ENCODE results near the gene SULT6B1. TPM values are rescaled to one million over a fixed set of nuclear protein-coding genes. Genes with fewer than 3 reads are reported as not detected.

SULT6B1 gene
- total and polyA plus RNA-seq, 2 experiments from 2014 or later = not detected

DNA sequence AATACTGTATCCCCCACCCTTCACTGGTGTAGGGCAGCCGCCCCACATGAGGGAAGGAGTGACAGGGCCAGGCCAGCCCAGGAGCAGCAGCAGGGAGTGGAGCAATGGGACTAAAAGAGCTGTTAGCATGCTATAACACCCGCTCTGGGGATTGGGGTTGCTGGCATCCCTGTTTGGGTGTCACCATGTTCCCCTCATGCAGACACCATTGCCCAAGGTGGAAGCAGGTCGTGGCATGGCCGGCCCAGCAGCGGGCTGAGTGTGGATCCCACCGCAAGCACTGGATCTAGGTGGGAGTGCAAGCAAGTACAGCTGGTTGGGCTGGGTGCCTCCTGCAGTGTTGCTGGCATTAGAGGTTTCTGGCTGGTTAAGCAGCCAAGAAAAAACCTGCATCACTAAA is 3.3 kb upstream of the SULT6B1 start:
- Histone ChIP-seq H3K4me1 (ENCODE audit: low read depth) (no peaks in the 10 kb centered on the region), H3K36me3 (no peaks in the 10 kb centered on the region), H3K9me3 (ENCODE audit: low read depth) (no peaks in the 10 kb centered on the region), H3K27ac (no peak overlapping the region), H3K4me3 (no peak overlapping the region), H3K27me3 (no peaks in the 10 kb centered on the region)
- TF ChIP-seq, protein P1, sequence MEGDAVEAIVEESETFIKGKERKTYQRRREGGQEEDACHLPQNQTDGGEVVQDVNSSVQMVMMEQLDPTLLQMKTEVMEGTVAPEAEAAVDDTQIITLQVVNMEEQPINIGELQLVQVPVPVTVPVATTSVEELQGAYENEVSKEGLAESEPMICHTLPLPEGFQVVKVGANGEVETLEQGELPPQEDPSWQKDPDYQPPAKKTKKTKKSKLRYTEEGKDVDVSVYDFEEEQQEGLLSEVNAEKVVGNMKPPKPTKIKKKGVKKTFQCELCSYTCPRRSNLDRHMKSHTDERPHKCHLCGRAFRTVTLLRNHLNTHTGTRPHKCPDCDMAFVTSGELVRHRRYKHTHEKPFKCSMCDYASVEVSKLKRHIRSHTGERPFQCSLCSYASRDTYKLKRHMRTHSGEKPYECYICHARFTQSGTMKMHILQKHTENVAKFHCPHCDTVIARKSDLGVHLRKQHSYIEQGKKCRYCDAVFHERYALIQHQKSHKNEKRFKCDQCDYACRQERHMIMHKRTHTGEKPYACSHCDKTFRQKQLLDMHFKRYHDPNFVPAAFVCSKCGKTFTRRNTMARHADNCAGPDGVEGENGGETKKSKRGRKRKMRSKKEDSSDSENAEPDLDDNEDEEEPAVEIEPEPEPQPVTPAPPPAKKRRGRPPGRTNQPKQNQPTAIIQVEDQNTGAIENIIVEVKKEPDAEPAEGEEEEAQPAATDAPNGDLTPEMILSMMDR (IDR thresholded peaks at IDR 0.05; ENCODE audit: low read depth, low read length) = no peak
- no peak for DNase-seq (ENCODE audit: low read depth in 1 of 2, low spot score in 1 of 2)

DNA sequence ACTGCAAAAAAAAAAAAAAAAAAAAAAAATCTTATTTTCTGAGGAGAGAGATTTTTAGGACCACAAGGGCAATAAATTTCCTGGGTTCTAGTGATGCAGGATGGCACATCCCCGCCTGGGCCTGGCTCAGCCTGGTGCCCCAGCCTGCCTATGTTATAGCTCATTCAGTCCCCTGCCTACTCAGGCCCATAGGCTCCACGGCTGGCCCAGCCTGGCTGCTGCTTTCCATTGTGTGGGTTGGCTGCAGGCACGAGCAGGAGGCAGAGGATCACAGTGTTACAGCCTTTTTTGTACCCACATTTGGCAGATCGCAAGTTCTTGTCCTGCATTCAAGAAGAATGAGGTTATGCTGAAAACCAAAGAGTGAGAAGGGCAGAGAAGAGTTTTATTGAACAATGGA is 2.8 kb upstream of the SULT6B1 start:
- H3K27ac ChIP-seq = no peak overlapping the region
- TF ChIP-seq, protein P1 (IDR thresholded peaks at IDR 0.05; ENCODE audit: low read depth, low read length) = no peak
- DNase-seq (ENCODE audit: low read depth in 1 of 2, low spot score in 1 of 2) = no peak
- H3K4me3 ChIP-seq = no peak overlapping the region
- H3K9me3 ChIP-seq (ENCODE audit: low read depth) = no peaks in the 10 kb centered on the region
- H3K4me1 ChIP-seq (ENCODE audit: low read depth) = no peaks in the 10 kb centered on the region
- no peaks in the 10 kb centered on the region for H3K36me3 ChIP-seq
- no peaks in the 10 kb centered on the region for H3K27me3 ChIP-seq

DNA sequence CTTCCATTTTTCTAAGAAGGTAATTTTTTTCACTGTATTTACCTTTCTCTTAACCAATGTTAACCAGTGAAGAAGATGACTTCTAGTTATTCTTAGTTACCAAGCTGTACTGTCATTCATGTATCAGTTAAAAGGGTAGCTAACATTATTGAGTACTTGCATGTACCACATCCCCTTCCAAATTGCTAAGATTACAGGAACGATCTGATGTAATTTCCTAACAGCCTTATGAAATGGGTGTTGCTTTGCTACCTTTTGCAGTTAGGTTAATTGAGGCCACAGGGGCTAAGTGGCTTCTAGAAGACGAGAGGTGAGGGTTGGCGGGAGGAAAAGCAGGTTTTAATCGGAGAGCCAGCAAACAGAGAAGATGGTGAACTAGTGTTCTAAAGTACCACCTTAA is 1.8 kb upstream of the SULT6B1 start:
- H3K4me3 ChIP-seq = no peak overlapping the region
- TF ChIP-seq, protein P1 (IDR thresholded peaks at IDR 0.05; ENCODE audit: low read depth, low read length) = no peak
- H3K36me3 ChIP-seq = no peaks in the 10 kb centered on the region
- H3K27ac ChIP-seq = no peak overlapping the region
- no peaks in the 10 kb centered on the region for H3K27me3 ChIP-seq
- no peaks in the 10 kb centered on the region for H3K9me3 ChIP-seq (ENCODE audit: low read depth)
- no peaks in the 10 kb centered on the region for H3K4me1 ChIP-seq (ENCODE audit: low read depth)
- no peak for DNase-seq (ENCODE audit: low read depth in 1 of 2, low spot score in 1 of 2)

DNA sequence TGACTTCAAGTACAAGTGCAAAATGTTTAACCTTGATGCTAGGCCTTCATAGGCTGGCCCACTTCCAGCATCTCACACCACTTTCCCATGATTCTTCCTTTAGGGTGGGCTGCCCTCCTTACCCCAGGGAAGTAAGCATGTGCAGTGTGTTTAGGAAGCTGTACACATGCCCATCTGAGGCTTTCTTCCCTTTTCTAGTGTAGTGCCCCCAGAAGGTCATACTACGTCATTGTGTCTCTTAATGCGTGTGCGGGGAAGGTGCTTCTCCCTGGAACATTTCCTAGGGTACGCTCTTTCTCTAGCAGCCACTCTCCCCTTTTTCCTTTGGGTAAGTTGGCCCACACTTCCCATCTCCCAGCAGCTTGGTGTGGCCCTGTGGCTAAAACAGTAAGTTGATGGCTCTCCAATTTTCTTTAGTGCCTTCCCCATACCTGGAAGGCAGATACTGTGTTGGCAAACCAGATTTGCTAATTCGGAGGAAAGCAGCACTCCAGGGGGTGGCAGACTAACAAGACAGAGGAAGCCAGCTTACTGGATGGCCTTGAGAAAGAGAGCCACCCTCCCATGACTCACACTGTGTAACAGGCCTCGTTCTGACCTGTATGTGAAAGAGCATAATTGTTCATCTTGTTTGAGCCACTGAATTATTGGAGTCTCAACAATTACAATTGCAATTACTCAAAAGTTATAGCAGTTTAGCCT is 1.1 kb upstream of the SULT6B1 start:
- H3K27ac ChIP-seq = no peak overlapping the region
- TF ChIP-seq, protein P1 (IDR thresholded peaks at IDR 0.05; ENCODE audit: low read depth, low read length) = peak; percentile 14
- DNase-seq (ENCODE audit: low read depth in 1 of 2, low spot score in 1 of 2) = peak in 1 of 2 donors; percentile 83

DNA sequence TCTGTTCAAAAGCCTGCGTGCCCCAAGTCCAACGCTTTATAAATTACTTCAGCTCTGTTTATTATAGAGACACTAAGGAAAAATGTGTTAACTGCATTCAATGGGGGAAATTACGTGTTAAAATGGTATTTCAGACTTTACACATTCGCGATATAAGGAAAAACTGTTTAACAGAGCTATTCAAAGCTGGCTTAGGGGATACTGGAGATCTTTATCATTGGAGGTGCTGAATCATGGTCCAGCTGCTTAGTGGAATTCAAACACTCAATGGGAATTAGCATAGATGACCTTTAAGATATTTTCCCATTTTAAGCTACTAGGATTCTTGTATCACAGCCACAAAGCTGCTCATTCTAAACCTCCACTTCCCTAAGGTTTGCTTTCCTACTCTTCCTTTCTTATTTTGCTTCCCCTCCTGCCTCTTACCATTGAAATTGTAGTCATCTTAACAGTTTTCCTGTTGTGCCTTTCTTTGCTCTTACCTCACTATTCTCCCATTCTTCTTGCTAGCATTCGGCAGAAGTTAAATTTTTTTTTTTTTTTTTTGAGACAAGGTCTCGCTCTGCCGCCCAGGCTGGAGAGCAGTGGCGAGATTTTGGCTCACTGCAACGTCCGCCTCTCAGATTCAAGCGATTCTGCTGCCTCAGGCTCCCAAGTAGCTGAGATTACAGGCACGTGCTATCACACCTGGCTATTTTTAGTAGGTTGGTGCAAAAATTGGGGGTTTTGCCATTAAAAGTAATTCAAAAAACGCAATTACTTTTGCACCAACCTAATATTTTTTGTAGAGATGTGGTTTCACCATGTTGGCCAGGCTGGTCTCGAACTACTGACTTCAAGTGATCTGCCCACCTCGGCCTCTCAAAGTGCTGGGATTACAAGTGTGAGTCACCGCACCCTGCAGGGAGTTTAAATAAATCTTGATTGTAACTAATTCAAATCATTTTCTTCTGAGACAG is 6.5 kb downstream of the SULT6B1 start:
- Histone ChIP-seq H3K27ac (no peak overlapping the region), H3K27me3 (no peaks in the 10 kb centered on the region), H3K36me3 (no peaks in the 10 kb centered on the region), H3K4me3 (no peak overlapping the region), H3K9me3 (ENCODE audit: low read depth) (no peaks in the 10 kb centered on the region), H3K4me1 (ENCODE audit: low read depth) (no peaks in the 10 kb centered on the region)
- no peak for DNase-seq (ENCODE audit: low read depth in 1 of 2, low spot score in 1 of 2)
- TF ChIP-seq, protein P1 (IDR thresholded peaks at IDR 0.05; ENCODE audit: low read depth, low read length) = no peak

More for the DNA sequence above, 1.1 kb upstream of the SULT6B1 start:
- no peaks in the 10 kb centered on the region for H3K4me1 ChIP-seq (ENCODE audit: low read depth)
- H3K9me3 ChIP-seq (ENCODE audit: low read depth) = no peaks in the 10 kb centered on the region
- H3K27me3 ChIP-seq = no peaks in the 10 kb centered on the region
- no peak overlapping the region for H3K4me3 ChIP-seq
- H3K36me3 ChIP-seq = no peaks in the 10 kb centered on the region

Data from cardiac muscle cell (in vitro differentiated cells and primary cell).